HG03139 (cell line): Measurements from ENCODE around the gene CNTRL.
"Not testable (repeated sequence)": the region's sequence is repeated elsewhere in the genome, so short reads cannot be mapped to it uniquely, and the experiment has no call there.

Source experiments
- ATAC-seq: cut with Tn5 transposase; IDR thresholded peaks from one replicate; pipeline ENCODE4 v1.9.1; 2021; ENCODE audit not compliant: unreplicated experiment

The CNTRL gene

GRCh38 chr9:121125590-121125989 is 50.8 kb downstream of the CNTRL start:
- ATAC-seq: no peak

- ATAC-seq: not testable (repeated sequence)
Observed at GRCh38 chr9:121129384-121129783, 54.6 kb downstream of the CNTRL start.

GRCh38 chr9:121133104-121133816 is 58.5 kb downstream of the CNTRL start:
- ATAC-seq: no peak

- ATAC-seq: no peak
Observed at GRCh38 chr9:121135642-121136041, 60.9 kb downstream of the CNTRL start.

GRCh38 chr9:121138561-121138960 is 63.8 kb downstream of the CNTRL start:
- no peak for ATAC-seq

GRCh38 chr9:121138973-121139372 is 64.2 kb downstream of the CNTRL start:
- no peak for ATAC-seq

GRCh38 chr9:121140162-121140561 is 65.4 kb downstream of the CNTRL start:
- no peak for ATAC-seq

- no peak for ATAC-seq
Observed at GRCh38 chr9:121141306-121141705, 66.6 kb downstream of the CNTRL start.

- ATAC-seq: no peak
Observed at GRCh38 chr9:121141706-121142105, 67.0 kb downstream of the CNTRL start.

- no peak for ATAC-seq
Observed at GRCh38 chr9:121143771-121144170, 69.0 kb downstream of the CNTRL start.

- no peak for ATAC-seq
Observed at GRCh38 chr9:121144482-121144881, 69.7 kb downstream of the CNTRL start.

GRCh38 chr9:121150188-121150587 is 75.4 kb downstream of the CNTRL start:
- no peak for ATAC-seq

GRCh38 chr9:121153642-121154041 is 78.9 kb downstream of the CNTRL start:
- no peak for ATAC-seq

- ATAC-seq: no peak
Observed at GRCh38 chr9:121154782-121155181, 80.0 kb downstream of the CNTRL start.

GRCh38 chr9:121156263-121156731 is 81.5 kb downstream of the CNTRL start:
- ATAC-seq: peak; percentile 83

GRCh38 chr9:121157939-121158338 is 83.2 kb downstream of the CNTRL start:
- ATAC-seq: no peak

GRCh38 chr9:121160025-121160424 is 85.3 kb downstream of the CNTRL start:
- ATAC-seq: no peak

GRCh38 chr9:121168052-121168451 is 93.3 kb downstream of the CNTRL start:
- no peak for ATAC-seq

GRCh38 chr9:121169094-121169601 is 94.4 kb downstream of the CNTRL start:
- no peak for ATAC-seq

GRCh38 chr9:121171236-121171635 is 96.5 kb downstream of the CNTRL start:
- ATAC-seq: no peak

GRCh38 chr9:121172726-121173487 is 98.2 kb downstream of the CNTRL start:
- ATAC-seq: no peak

- no peak for ATAC-seq
Observed at GRCh38 chr9:121173501-121173900, 98.7 kb downstream of the CNTRL start.
